HG02870 (cell line): ENCODE data around the gene ITPKA.

Experiments
- ATAC-seq: cut with Tn5 transposase; IDR thresholded peaks from one replicate; pipeline ENCODE4 v1.9.1; 2021; ENCODE audit warnings: mild to moderate bottlenecking, moderate library complexity; ENCODE audit not compliant: unreplicated experiment

The ITPKA gene

GRCh38 chr15:41507820-41508290, 14.2 kb downstream of the ITPKA start:
- ATAC-seq: no peak

- no peak for ATAC-seq
These were observed 17.1 kb downstream of the ITPKA start for GRCh38 chr15:41510728-41511127.

GRCh38 chr15:41511331-41511898, 17.7 kb downstream of the ITPKA start:
- no peak for ATAC-seq

DNA sequence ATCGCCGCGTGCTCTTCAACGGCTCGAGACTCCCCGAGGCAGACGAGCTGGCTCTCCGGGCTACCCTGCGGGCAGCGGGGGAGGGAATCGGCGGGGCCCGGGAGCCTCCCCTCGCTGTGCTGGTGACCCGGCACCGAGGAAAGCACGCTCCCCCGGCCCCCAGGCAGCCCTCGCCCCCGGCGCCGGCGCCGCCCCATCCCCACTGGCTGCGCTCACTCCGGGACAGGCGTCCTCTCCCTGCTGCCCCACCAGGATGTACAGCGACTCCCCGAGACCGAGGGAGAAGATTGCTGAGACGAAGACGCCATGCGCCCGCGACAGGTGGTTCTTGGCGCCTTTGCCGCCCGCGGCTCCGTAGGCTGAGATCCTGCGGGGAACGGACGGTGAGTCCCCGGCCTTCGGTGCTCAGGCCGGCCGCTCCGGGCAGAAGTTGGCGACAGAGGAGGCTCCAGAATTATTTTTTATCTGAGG, 18.3 kb downstream of the ITPKA start:
- no peak for ATAC-seq

DNA sequence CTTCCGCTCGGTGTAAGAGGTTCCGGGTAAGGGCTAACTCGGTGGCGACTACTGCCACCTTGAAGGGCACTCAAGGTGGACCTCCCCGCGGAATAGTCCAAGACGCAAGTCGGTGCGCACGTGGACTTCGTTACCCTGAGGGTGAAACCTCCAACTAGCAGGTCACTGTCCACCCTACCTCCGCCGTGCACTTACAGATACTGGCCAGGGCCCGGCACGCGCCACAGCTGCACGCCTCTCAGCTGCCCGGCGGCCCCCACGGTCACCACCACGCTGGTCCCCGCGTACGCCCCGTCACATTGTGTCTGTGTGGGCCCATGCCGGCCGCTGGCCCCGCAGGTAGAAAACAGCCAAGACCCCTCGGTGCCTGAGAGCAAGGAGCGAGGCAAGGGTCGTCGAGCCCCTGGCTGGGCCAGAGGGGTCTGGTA, 18.9 kb downstream of the ITPKA start:
- ATAC-seq: no peak

DNA sequence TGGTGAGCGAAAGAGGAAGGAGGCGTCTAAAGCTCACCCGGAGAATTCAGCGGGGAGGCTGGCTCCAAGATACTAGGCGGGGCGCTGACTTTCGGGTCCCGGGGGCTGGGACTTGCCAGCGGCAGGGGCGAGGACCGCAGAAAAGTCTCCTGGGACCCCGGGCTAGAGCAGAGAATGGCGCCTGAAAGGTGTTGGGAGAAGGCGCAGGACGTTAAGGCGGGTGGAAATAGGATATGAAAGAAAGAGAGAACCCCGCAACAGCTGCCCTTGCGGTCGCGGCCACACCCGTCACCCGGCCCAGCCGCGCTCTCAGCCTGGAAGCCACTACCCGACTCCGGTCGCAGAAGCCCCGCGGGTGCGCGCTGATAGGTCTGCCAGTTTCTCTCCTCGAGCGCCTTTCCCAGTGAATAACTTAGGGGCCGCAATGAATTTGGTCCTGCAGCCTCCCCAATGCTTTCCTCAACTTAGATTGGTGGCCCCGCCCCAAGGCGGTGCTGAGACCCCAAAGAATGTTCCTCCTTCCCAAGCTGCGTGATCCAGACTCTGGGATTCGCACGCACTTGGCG, 19.3 kb downstream of the ITPKA start:
- no peak for ATAC-seq

DNA sequence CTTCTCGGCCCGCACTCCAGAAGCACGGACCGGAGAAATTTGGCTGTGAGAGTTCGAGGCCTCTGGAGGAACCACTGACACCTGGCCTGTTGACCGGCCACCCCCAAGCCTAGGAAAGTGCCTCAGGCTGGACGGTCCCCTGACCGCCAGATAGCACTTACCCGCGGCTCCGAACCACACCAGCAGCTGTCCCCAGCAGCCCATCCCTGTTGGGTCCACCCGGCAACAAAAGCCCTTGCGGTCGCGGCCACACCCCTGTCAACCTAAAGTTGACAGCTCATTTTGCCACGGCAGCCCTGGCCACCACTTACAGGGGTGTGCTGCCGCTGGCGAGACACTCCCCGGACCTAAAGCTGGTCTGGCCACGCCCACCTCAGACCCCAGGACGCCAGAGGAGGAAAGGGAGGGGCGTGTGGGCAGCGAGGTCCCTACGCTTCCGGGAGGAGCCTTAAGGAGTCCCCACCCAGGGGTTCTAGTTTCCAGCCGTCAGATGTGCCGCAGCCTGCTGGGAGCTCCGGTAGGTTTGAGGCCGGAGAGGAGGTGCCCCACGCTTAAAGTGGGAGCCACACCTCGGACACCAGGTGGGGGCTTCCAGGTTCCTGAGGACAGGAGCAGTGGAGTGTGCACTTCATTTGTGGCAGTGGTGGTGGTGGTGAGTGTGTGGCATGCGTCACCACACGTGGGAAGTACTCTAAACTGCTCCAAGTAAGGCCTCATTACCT, 20.0 kb downstream of the ITPKA start, which contains the start of gene LTK:
Gene LTK, minus strand, starts transcription at position 322 of the 722 bp plus-strand sequence. Its CDS starts 118 bp downstream, at position 204.
- no peak for ATAC-seq

GRCh38 chr15:41517895-41518449, 24.3 kb downstream of the ITPKA start:
- ATAC-seq: no peak

DNA sequence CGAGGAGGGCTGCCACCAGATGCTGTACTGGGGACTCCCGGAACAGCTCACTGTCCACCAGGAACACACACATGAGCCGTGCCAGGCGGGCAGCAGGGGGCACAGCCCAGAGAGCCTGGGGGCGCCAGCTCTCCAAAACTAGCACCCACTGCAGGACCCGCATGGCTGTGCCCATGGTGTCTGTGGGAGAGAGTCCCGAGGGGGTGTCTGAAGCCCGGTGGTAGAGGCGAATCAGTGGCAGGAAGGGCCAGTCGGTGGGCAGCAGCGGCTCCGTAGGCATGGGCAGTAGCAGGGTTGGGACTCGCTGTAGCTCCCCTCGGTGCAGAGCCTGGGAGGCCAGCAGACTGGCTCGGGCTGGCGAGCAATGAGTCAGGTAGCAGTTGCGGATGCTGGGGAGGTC, 27.0 kb downstream of the ITPKA start:
- no peak for ATAC-seq

DNA sequence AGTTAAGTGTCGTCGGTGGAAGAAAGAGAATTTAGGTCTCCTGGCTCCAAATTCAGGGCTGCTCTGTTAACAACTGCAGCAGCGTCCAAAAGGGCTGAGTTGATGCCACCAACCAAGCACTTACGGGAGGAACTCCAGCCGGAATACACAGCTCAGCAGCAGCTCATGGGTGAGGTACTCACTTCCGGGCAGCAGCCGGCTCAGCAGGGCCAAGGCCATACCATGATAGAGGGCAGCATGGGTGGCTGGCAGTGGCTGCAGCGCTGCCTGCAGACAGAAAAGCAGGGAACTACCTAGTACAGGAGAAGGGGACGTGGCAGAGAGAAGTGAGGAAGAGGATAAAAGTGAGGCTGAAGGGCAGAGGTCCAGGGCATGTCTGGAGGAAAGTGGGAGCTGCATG, 27.9 kb downstream of the ITPKA start:
- no peak for ATAC-seq

DNA sequence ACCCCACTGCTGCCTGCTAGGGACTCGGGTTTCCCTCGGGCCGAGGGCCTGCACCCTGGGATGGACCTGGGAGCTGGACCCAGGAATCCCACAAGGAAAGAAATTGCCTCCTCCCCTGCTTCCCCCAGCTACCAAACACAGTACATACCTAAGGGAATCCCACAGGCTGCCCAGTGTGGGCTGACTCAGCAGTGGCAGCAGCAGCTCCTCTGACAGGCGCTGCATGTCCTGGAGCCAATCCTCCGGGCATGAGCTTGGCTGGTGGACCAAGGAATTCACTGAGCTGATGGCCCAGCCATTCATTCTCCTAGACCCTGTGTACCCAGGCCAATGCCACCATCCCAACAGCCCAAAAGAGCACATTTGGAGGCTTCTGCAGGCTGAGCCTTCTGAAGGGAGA, 29.4 kb downstream of the ITPKA start:
- no peak for ATAC-seq

- ATAC-seq: no peak
These were observed 36.8 kb downstream of the ITPKA start for GRCh38 chr15:41530363-41530956.

GRCh38 chr15:41535544-41535943, 41.9 kb downstream of the ITPKA start:
- no peak for ATAC-seq

GRCh38 chr15:41536866-41537265, 43.2 kb downstream of the ITPKA start:
- no peak for ATAC-seq

DNA sequence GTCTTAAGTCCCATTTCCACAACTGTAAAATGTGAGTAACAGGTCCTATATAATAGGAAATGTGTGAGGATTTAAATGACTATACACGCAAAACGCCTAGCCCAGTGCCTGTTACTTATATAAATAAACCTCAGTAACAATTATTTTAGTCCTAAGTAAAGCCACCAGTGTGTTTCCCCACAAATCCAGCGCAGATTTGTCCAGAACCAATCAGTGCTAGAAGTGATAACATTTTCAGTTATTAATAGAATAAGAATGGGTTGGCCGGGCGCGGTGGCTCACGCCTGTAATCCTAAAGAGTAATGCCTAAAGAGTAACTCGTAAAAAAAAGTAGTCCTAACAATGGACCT, 49.8 kb downstream of the ITPKA start:
- ATAC-seq: no peak

- ATAC-seq: no peak
These were observed 51.0 kb downstream of the ITPKA start for GRCh38 chr15:41544650-41545015.

DNA sequence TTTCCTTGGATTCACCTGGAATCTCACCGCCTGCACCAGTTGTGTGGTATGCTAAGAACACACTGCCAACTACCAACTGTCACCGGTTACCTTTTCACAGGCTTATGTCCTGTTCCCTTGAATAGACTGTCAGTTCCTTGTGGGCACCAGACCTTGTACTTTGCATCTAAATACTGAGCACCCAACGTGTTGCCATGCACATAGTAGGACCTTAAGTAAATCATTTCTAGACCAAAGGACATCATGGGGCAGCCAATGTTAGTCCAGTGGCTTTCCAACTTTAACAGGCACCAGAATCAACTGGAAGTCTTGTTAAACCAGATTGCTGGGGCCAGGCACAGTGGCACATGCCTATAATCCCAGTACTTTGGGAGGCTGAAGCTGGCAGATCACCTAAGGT, 51.5 kb downstream of the ITPKA start:
- no peak for ATAC-seq

GRCh38 chr15:41546851-41547786, 53.4 kb downstream of the ITPKA start:
- ATAC-seq: no peak

DNA sequence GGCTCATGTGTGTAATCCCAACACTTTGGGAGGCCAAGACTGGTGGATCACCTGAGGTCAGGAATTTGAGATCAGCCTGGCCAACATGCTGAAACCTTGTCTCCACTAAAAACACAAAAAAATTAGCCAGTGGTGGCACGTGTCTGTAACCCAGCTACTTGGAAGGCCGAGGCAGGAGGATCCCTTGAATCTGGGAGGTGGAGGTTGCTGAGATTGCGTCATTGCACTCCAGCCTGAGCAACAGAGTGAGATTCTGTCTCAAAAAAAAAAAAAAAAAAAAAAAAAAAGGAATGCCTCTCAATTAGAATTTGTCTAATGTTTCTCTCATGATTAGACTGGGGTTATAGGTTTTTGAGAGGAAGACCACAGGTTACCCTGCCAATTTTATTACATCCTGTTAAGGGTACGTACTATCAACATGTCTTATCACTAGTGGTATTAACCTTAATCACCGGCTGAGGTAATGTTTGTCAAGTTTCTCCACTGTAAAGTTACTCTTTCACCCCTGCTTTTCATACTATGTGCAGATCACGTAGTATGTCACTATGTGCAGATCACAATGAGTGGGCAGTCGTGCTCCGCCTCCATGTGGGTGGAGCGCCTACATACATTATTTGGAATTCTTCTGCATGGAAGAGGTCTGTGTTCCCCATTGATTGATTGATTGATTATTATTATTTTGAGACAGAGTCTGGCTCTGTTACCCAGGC, 56.5 kb downstream of the ITPKA start:
- ATAC-seq: no peak
